Measurements from ENCODE around the gene PTS.

DNA sequence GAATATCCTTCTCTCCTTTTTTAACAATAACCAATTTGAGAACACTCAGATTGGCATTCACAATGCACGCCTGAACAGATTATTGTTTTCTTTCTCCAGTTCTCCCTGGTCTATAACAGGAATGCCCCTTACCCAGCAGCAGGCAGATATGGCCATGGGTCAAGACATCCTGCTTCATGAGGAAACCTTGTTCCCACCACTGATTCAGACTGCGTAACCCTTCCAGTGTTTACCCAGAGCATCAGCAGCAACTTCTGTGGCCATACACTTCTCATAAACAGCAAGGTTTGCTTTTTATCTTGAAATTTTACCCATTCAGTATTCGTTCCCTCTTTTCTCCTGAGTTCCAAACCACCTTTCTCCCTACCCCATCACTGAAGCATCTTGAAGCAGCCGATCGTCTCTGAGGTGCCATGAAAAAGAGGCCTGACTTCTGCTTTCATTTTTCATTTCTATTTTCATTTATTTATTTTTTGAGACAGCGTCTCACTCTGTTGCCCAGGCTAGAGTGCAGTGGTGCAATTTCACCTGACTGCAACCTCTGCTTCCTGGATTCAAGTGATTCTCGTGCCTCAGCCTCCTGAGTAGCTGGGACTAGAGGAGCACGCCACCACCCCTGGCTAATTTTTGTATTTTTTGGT lies 9.6 kb downstream of the PTS start:
- TF ChIP-seq, protein P1, sequence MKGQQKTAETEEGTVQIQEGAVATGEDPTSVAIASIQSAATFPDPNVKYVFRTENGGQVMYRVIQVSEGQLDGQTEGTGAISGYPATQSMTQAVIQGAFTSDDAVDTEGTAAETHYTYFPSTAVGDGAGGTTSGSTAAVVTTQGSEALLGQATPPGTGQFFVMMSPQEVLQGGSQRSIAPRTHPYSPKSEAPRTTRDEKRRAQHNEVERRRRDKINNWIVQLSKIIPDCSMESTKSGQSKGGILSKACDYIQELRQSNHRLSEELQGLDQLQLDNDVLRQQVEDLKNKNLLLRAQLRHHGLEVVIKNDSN (CRISPR knock-in tag; IDR thresholded peaks at IDR 0.05): no peak
- TF ChIP-seq TGIF2 (CRISPR knock-in tag; IDR thresholded peaks at IDR 0.05) (no peak), NR2C2 (CRISPR knock-in tag; IDR thresholded peaks at IDR 0.05) (no peak), NR2C2 (tag; IDR thresholded peaks at IDR 0.05) (no peak), YY1 (IDR thresholded peaks at IDR 0.05; ENCODE audit: borderline replicate concordance in 1 of 3, control insufficient read depth in 1 of 3, extremely low read depth in 1 of 3, insufficient read depth in 3 of 3, insufficient read length in 1 of 3, insufficient replicate concordance in 2 of 3, low read depth in 1 of 3, low read length in 2 of 3) (no peak), HSF4 (CRISPR knock-in tag; IDR thresholded peaks at IDR 0.05; ENCODE audit: borderline replicate concordance) (no peak), KAT7 (CRISPR knock-in tag; IDR thresholded peaks at IDR 0.05; ENCODE audit: borderline replicate concordance) (no peak), SMAD3 (CRISPR knock-in tag; conservative IDR thresholded peaks at IDR 0.05) (no peak), NONO (IDR thresholded peaks at IDR 0.05; ENCODE audit: low read depth in 2 of 2, low read length in 1 of 2) (no peak), GTF2F1 (IDR thresholded peaks at IDR 0.05; ENCODE audit: low read depth, low read length) (no peak), ZNF75A (CRISPR knock-in tag; IDR thresholded peaks at IDR 0.05) (no peak), FOXK1 (CRISPR knock-in tag; IDR thresholded peaks at IDR 0.05; ENCODE audit: borderline replicate concordance) (no peak), TEAD1 (CRISPR knock-in tag; IDR thresholded peaks at IDR 0.05) (no peak), KLF16 (IDR thresholded peaks at IDR 0.05) (no peak)
- TF ChIP-seq, protein P2, sequence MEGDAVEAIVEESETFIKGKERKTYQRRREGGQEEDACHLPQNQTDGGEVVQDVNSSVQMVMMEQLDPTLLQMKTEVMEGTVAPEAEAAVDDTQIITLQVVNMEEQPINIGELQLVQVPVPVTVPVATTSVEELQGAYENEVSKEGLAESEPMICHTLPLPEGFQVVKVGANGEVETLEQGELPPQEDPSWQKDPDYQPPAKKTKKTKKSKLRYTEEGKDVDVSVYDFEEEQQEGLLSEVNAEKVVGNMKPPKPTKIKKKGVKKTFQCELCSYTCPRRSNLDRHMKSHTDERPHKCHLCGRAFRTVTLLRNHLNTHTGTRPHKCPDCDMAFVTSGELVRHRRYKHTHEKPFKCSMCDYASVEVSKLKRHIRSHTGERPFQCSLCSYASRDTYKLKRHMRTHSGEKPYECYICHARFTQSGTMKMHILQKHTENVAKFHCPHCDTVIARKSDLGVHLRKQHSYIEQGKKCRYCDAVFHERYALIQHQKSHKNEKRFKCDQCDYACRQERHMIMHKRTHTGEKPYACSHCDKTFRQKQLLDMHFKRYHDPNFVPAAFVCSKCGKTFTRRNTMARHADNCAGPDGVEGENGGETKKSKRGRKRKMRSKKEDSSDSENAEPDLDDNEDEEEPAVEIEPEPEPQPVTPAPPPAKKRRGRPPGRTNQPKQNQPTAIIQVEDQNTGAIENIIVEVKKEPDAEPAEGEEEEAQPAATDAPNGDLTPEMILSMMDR (IDR thresholded peaks at IDR 0.05 in 2 of 3, conservative IDR thresholded peaks at IDR 0.05 in 1 of 3; ENCODE audit: insufficient read depth in 2 of 3, low read depth in 1 of 3, low read length in 3 of 3): no peak

Measured in K562 (cell line).